Stomach smooth muscle (tissue), 2 donors: ENCODE measurements around the gene PLCB4.
A peak's percentile ranks its signal among the peaks of the same experiment; 100 is the strongest.

Experiments used
- H3K27ac ChIP-seq: one replicate; pipeline ENCODE4 v1.7.0; 2013; ENCODE audit warnings: mild to moderate bottlenecking, low read length, inconsistent platforms
- H3K27me3 ChIP-seq, 2 donors: one replicate each; pipeline ENCODE4 v1.7.0; 2013; ENCODE audit warnings: low read length in 2 of 2; ENCODE audit not compliant: insufficient read depth in 2 of 2, control insufficient read depth in 1 of 2
- H3K36me3 ChIP-seq, 2 donors: one replicate each; pipeline ENCODE4 v1.7.0; 2013; ENCODE audit warnings: low read length in 2 of 2; ENCODE audit not compliant: control insufficient read depth in 2 of 2, insufficient read depth in 2 of 2
- H3K4me1 ChIP-seq: one replicate; pipeline ENCODE4 v1.7.0; 2013; ENCODE audit warnings: low read length; ENCODE audit not compliant: control insufficient read depth, insufficient read depth
- H3K4me3 ChIP-seq, 2 donors: one replicate each; pipeline ENCODE4 v1.7.0; 2013; ENCODE audit warnings: low read length in 2 of 2
- H3K9ac ChIP-seq, 2 donors: one replicate each; pipeline ENCODE4 v1.7.0; 2013; ENCODE audit warnings: low read length in 2 of 2, mild to moderate bottlenecking in 1 of 2
- H3K9me3 ChIP-seq, 2 donors: one replicate each; pipeline ENCODE4 v1.7.0; 2013; ENCODE audit warnings: low read length in 2 of 2; ENCODE audit not compliant: control insufficient read depth in 2 of 2
- donor health status: healthy.
- donor health status: Pancreatic carcinoma.

The PLCB4 gene

GRCh38 chr20:9215539-9215938, 146.7 kb downstream of the PLCB4 start:
- no peaks in the 10 kb centered on the region for H3K36me3 ChIP-seq
- no peak overlapping the region for H3K4me3 ChIP-seq
- H3K27me3 ChIP-seq, result no peaks in the 10 kb centered on the region
- peaks cover 10% of the 10 kb centered on the region for H3K4me1 ChIP-seq
- no peaks in the 10 kb centered on the region for H3K9me3 ChIP-seq
- no peak overlapping the region for H3K27ac ChIP-seq
- H3K9ac ChIP-seq, result no peak overlapping the region

GRCh38 chr20:9218531-9218961, 149.7 kb downstream of the PLCB4 start:
- no peaks in the 10 kb centered on the region for H3K9me3 ChIP-seq
- peaks cover 6% of the 10 kb centered on the region for H3K4me1 ChIP-seq
- H3K27me3 ChIP-seq, result no peaks in the 10 kb centered on the region
- no peak overlapping the region for H3K4me3 ChIP-seq
- H3K9ac ChIP-seq, result no peak overlapping the region
- H3K27ac ChIP-seq, result peak overlapping the region; percentile 8
- H3K36me3 ChIP-seq, result no peaks in the 10 kb centered on the region

GRCh38 chr20:9220874-9221547, 152.1 kb downstream of the PLCB4 start:
- Histone ChIP-seq H3K9me3 (no peaks in the 10 kb centered on the region), H3K4me3 (no peak overlapping the region), H3K36me3 (no peaks in the 10 kb centered on the region), H3K27ac (no peak overlapping the region), H3K27me3 (no peaks in the 10 kb centered on the region), H3K9ac (no peak overlapping the region), H3K4me1 (no peaks in the 10 kb centered on the region)

GRCh38 chr20:9223296-9223695, 154.4 kb downstream of the PLCB4 start:
- Histone ChIP-seq H3K27me3 (no peaks in the 10 kb centered on the region), H3K4me3 (no peak overlapping the region), H3K9me3 (no peaks in the 10 kb centered on the region), H3K4me1 (no peaks in the 10 kb centered on the region), H3K36me3 (no peaks in the 10 kb centered on the region), H3K9ac (no peak overlapping the region), H3K27ac (no peak overlapping the region)

GRCh38 chr20:9225879-9226278, 157.0 kb downstream of the PLCB4 start:
- H3K27me3 ChIP-seq, result no peaks in the 10 kb centered on the region
- peaks cover 3% of the 10 kb centered on the region for H3K4me1 ChIP-seq
- H3K9me3 ChIP-seq, result no peaks in the 10 kb centered on the region
- H3K9ac ChIP-seq, result no peak overlapping the region
- no peaks in the 10 kb centered on the region for H3K36me3 ChIP-seq
- H3K27ac ChIP-seq, result no peak overlapping the region
- H3K4me3 ChIP-seq, result no peak overlapping the region

GRCh38 chr20:9227896-9228615, 159.2 kb downstream of the PLCB4 start:
- Histone ChIP-seq H3K36me3 (no peaks in the 10 kb centered on the region), H3K27me3 (no peaks in the 10 kb centered on the region), H3K27ac (no peak overlapping the region), H3K4me3 (no peak overlapping the region), H3K4me1 (peaks cover 3% of the 10 kb centered on the region), H3K9ac (no peak overlapping the region), H3K9me3 (no peaks in the 10 kb centered on the region)

GRCh38 chr20:9228774-9229450, 160.0 kb downstream of the PLCB4 start:
- peaks cover 3% of the 10 kb centered on the region for H3K4me1 ChIP-seq
- no peak overlapping the region for H3K4me3 ChIP-seq
- no peaks in the 10 kb centered on the region for H3K36me3 ChIP-seq
- no peaks in the 10 kb centered on the region for H3K9me3 ChIP-seq
- H3K9ac ChIP-seq, result no peak overlapping the region
- no peak overlapping the region for H3K27ac ChIP-seq
- no peaks in the 10 kb centered on the region for H3K27me3 ChIP-seq

GRCh38 chr20:9230406-9230805, 161.5 kb downstream of the PLCB4 start:
- Histone ChIP-seq H3K9me3 (no peaks in the 10 kb centered on the region), H3K27ac (no peak overlapping the region), H3K9ac (no peak overlapping the region), H3K36me3 (no peaks in the 10 kb centered on the region), H3K4me1 (peaks cover 3% of the 10 kb centered on the region), H3K4me3 (no peak overlapping the region), H3K27me3 (no peaks in the 10 kb centered on the region)

- Histone ChIP-seq H3K4me1 (peaks cover 1% of the 10 kb centered on the region), H3K4me3 (no peak overlapping the region), H3K36me3 (no peaks in the 10 kb centered on the region), H3K9ac (no peak overlapping the region), H3K27me3 (no peaks in the 10 kb centered on the region), H3K9me3 (no peaks in the 10 kb centered on the region), H3K27ac (no peak overlapping the region)
Observed at GRCh38 chr20:9233804-9234203, 164.9 kb downstream of the PLCB4 start.

- no peaks in the 10 kb centered on the region for H3K36me3 ChIP-seq
- H3K4me1 ChIP-seq, result no peaks in the 10 kb centered on the region
- H3K27ac ChIP-seq, result no peak overlapping the region
- no peaks in the 10 kb centered on the region for H3K9me3 ChIP-seq
- H3K27me3 ChIP-seq, result no peaks in the 10 kb centered on the region
- no peak overlapping the region for H3K4me3 ChIP-seq
- H3K9ac ChIP-seq, result no peak overlapping the region
Observed at GRCh38 chr20:9235518-9235917, 166.6 kb downstream of the PLCB4 start.

- no peak overlapping the region for H3K9ac ChIP-seq
- no peaks in the 10 kb centered on the region for H3K27me3 ChIP-seq
- no peak overlapping the region for H3K4me3 ChIP-seq
- H3K27ac ChIP-seq, result no peak overlapping the region
- no peaks in the 10 kb centered on the region for H3K36me3 ChIP-seq
- H3K4me1 ChIP-seq, result no peaks in the 10 kb centered on the region
- H3K9me3 ChIP-seq, result no peaks in the 10 kb centered on the region
Observed at GRCh38 chr20:9236458-9236857, 167.6 kb downstream of the PLCB4 start.
